GM12801 (cell line): ENCODE data around the gene TMEM151B.

Experiments used
- CTCF ChIP-seq: IDR thresholded peaks from one replicate; pipeline ENCODE4 v1.5.1; 2011; ENCODE audit warnings: control low read depth; ENCODE audit not compliant: insufficient read length; ENCODE audit errors: extremely low read depth

The TMEM151B gene

DNA sequence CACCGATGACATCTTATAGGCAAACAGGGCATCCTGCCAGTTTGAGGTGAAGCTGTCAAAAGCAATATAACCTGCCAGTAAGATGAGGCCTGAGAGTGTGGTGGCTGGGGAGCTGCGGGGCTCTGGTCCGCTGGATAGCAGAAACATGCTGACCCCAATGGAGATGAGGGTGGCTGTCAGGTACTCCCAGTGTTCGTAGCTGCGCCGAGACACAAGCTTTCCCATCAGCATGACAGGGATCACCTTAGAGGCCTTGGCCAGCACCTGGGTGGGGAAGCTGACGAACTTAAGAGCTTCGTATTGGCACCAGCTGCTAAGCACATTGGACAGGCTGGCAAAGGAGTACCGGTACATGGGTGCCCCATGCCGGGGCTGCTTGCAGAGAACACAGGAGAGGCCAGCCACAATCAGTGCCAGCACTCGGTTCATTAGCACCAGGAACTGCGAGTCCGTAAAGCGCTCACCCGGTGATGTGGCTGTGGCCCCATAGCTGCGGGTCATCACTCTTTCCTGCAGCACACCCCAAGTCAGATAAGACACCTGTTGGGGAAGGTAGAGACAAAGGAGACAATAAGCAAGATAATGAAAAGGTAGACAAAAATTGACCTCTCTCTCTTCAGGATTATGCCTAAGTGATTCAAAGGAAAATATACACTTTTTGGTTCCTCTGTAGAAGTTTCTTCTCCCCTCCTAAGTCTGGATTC lies 15.0 kb upstream of the TMEM151B start:
- no peak for TF ChIP-seq CTCF

DNA sequence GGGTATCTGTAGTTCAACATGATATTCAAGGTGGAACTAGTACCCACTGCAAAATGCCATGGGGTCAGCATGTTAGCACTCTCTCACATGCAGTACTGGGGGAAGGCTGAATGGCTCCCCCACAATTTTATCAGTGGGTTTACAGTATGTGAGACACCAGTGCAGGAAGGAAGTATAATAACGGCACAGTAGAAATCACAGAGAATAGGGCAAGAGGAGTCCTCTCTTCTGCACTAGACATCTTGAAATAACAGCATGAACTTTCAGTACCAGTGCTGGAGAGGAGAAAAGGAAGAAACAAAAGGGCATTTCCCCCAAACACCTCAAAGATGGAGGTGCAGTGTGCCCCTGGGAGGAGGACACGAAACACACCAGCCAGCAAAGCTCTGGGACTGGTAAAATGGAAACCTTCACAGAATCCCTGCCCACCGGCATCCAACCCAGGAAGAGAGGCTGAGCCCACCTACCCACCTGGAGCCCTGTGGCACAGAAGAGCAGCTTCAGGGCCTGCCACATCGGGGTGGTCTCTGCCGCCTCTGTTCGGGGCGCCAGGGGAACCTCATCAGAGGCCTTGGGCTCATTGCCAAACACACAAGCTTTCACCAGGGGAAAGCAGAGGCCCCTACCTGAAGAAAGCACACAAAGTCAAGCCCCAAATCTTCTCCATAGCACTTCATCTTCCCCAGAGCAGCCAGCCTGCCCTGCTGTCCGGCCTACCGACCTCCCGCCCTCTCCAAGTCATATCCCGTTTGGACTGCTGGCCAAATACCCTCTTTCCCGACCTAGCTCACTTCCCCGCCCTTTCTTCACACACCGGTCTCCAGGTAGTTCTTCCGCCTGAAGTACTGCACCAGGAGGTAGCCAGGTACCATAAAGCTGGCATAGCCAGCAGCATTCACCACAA lies 14.1 kb upstream of the TMEM151B start:
- TF ChIP-seq CTCF, result no peak

DNA sequence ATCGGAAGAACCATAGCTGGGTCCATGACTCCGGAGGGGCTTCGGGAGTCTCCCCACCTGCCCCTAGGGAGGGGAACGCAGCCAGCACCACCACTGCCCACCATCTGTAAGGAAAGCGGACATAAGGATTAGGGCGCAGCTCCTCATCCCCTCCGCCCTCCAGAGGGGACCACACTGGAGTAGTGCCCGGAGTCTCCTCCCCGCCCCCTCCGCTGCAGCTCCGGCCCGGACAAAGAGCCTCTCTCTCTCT lies 13.6 kb upstream of the TMEM151B start:
- TF ChIP-seq CTCF, result no peak

DNA sequence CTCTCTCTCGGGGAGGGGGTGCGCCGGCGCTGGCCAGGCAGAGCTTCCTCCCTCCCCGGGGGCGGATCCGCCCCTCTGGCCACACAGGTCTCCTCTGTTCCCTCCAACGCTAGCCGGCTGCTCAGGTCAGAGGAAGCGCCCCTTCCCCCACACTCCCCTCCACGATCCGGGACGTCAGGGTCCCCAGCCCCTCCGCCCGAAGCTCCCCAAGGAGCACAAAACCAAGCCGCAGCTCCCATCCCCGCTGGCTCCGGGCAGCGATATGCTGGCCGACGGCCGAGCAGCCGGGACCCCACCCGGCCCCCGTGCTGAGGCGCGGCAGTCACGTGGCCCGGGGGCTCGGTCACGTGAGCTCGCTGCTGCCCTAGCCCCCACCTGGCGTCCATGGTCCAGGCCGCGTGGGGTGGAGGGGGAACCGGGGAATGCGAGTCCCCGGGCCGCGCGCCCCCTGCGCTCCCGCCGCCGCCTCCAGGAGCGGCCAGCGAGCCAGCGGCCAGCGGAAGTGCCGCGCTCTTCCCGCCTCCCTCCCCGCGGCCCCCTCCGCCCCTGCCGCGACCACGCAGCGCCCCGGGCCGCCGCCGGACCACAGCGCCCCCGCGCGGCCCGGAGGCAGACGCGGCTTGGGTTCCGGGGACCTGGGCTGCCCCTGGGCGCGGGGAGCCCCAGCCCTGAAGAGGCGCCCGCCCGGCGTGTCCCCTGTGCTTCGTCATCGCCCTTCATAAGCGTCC lies 13.1 kb upstream of the TMEM151B start, which contains the start of gene SLC35B2:
Gene SLC35B2 (minus strand): TSS at position 504 of the 728 bp plus-strand sequence. CDS start 118 bp downstream, at position 386.
- TF ChIP-seq CTCF, result no peak

DNA sequence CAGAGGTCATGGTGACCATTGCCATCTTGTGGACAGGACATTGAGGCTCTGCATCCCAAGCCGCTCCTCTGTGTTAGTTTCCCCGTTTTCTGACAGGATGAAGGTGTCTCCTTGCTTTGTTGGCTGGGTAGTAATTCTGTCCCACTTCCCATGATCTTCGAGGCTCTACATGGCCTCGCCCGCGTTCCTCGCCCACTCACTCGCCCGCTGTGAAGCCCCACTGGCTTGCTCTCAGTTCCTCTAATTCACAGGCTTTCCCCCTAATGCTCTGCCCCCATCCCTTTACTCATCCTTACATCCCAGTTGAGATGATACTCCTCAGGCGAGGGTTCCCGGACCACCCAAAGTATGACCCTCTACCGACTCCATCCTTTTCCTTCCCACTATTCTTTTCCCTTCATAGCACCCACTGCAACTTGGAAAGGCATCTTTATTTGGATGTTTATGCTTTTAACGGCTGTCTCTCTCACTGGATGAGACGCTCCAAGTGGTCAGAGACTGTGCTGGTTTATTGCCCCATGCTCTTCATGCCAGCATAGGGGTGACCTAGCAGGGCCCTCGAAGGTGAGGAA lies 12.4 kb upstream of the TMEM151B start:
- TF ChIP-seq CTCF, result no peak

- TF ChIP-seq CTCF, result no peak
Observed at GRCh38 chr6:44258325-44258863, 11.9 kb upstream of the TMEM151B start.

- TF ChIP-seq CTCF, result no peak
Observed at GRCh38 chr6:44258921-44259320, 11.3 kb upstream of the TMEM151B start.
